CD4-positive, alpha-beta T cell treated with Interleukin-6 at 100 ng/mL for 8 hours (primary cell): Measurements from ENCODE around the gene RIMKLB.
"Not testable (repeated sequence)": the region's sequence is repeated elsewhere in the genome, so short reads cannot be mapped to it uniquely, and the experiment has no call there.

Experiments used
- DNase-seq: peaks from one replicate; pipeline ENCODE4 v3.0.0-alpha.2; 2020; ENCODE audit warnings: mixed read lengths, low spot score

RIMKLB gene

GRCh38 chr12:8695116-8695515, 2.7 kb upstream of the RIMKLB start:
- DNase-seq = no peak

GRCh38 chr12:8696442-8697090, 1.2 kb upstream of the RIMKLB start:
- DNase-seq = no peak

- DNase-seq = no peak
Measured at GRCh38 chr12:8697120-8697475, 693 bp upstream of the RIMKLB start.

GRCh38 chr12:8698132-8698851, 501 bp downstream of the RIMKLB start:
- peak; percentile 25 for DNase-seq

GRCh38 chr12:8698879-8699278, 1.1 kb downstream of the RIMKLB start:
- DNase-seq = no peak

- DNase-seq = no peak
Measured at GRCh38 chr12:8699714-8700113, 1.9 kb downstream of the RIMKLB start.

GRCh38 chr12:8701046-8701660, 3.4 kb downstream of the RIMKLB start:
- no peak for DNase-seq

GRCh38 chr12:8702159-8702558, 4.4 kb downstream of the RIMKLB start:
- DNase-seq = no peak

GRCh38 chr12:8709124-8709830, 11.5 kb downstream of the RIMKLB start:
- no peak for DNase-seq

- no peak for DNase-seq
Measured at GRCh38 chr12:8712572-8712971, 14.8 kb downstream of the RIMKLB start.

- no peak for DNase-seq
Measured at GRCh38 chr12:8722286-8722800, 24.6 kb downstream of the RIMKLB start.

- DNase-seq = no peak
Measured at GRCh38 chr12:8734873-8735381, 37.1 kb downstream of the RIMKLB start.

GRCh38 chr12:8742501-8742900, 44.7 kb downstream of the RIMKLB start:
- no peak for DNase-seq

- not testable (repeated sequence) for DNase-seq
Measured at GRCh38 chr12:8743121-8743520, 45.3 kb downstream of the RIMKLB start.

- DNase-seq = not testable (repeated sequence)
Measured at GRCh38 chr12:8745631-8746030, 47.8 kb downstream of the RIMKLB start.

- DNase-seq = no peak
Measured at GRCh38 chr12:8746046-8746445, 48.3 kb downstream of the RIMKLB start.

GRCh38 chr12:8760076-8760475, 62.3 kb downstream of the RIMKLB start:
- DNase-seq = not testable (repeated sequence)

GRCh38 chr12:8762701-8763100, 64.9 kb downstream of the RIMKLB start:
- DNase-seq = not testable (repeated sequence)

- not testable (repeated sequence) for DNase-seq
Measured at GRCh38 chr12:8766121-8766520, 68.3 kb downstream of the RIMKLB start.

- no peak for DNase-seq
Measured at GRCh38 chr12:8770499-8770898, 72.7 kb downstream of the RIMKLB start.

- no peak for DNase-seq
Measured at GRCh38 chr12:8771072-8771471, 73.3 kb downstream of the RIMKLB start.

- DNase-seq = no peak
Measured at GRCh38 chr12:8773461-8773860, 75.7 kb downstream of the RIMKLB start.
